ENCODE measurements around the gene CDHR1. TPM values are rescaled to one million over a fixed set of nuclear protein-coding genes. Genes with fewer than 3 reads are reported as not detected.
A peak's percentile ranks its signal among the peaks of the same experiment; 100 is the strongest.

The CDHR1 gene
- total and polyA plus RNA-seq, 10 of the 15 experiments (the other 5 are each of a cell fraction or from before 2014, with no cell fraction given) = 0.17 to 3.0 (median 0.34) TPM

DNA sequence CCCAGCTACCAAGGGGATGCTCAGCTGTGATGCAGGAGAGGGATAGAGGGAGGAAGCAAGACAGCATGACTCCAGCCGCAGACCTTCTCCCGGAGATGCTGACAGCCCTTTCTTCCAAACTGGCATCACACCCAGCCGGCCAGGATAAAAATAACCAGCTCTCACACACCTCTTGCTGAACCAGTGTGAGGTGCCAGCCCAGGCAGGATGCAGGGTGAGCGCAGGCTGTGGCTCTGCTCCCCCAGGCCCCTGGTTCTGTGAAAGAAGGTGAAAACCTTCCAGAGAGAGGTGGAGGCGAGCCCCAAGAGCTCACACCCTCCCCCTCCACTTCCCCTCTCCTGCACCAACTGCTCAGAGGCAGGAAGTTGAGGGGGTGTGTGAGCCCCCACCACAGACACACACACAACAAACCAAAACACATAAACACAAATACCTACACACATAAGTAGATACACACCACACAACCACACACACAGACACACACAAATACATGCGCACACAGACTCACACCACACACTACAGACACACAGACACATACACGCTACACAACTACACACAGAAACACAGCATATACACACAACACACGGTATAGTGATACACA, 16.7 kb upstream of the CDHR1 start (continued):
- no peak for TF ChIP-seq NFIC (IDR thresholded peaks at IDR 0.05; ENCODE audit: low read depth, low read length)
- 0 out of 2 replicates have a peak, but pooled peaks have one; percentile 44 for TF ChIP-seq DPF2 (IDR thresholded peaks at IDR 0.05)
- peak; percentile 32 for TF ChIP-seq MEF2B (IDR thresholded peaks at IDR 0.05; ENCODE audit: partially characterized antibody, poor library complexity, severe bottlenecking)
- peak; percentile 61 for TF ChIP-seq ATF7 (IDR thresholded peaks at IDR 0.05; ENCODE audit: low read depth)
- no peak for TF ChIP-seq SUPT20H (IDR thresholded peaks at IDR 0.05; ENCODE audit: borderline replicate concordance, control insufficient read depth, low read depth, low read length)
- TF ChIP-seq, protein P1, sequence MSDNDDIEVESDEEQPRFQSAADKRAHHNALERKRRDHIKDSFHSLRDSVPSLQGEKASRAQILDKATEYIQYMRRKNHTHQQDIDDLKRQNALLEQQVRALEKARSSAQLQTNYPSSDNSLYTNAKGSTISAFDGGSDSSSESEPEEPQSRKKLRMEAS (IDR thresholded peaks at IDR 0.05; ENCODE audit: low read depth, low read length) = 0 out of 2 replicates have a peak, but pooled peaks have one; percentile 19
- TF ChIP-seq, protein P2, sequence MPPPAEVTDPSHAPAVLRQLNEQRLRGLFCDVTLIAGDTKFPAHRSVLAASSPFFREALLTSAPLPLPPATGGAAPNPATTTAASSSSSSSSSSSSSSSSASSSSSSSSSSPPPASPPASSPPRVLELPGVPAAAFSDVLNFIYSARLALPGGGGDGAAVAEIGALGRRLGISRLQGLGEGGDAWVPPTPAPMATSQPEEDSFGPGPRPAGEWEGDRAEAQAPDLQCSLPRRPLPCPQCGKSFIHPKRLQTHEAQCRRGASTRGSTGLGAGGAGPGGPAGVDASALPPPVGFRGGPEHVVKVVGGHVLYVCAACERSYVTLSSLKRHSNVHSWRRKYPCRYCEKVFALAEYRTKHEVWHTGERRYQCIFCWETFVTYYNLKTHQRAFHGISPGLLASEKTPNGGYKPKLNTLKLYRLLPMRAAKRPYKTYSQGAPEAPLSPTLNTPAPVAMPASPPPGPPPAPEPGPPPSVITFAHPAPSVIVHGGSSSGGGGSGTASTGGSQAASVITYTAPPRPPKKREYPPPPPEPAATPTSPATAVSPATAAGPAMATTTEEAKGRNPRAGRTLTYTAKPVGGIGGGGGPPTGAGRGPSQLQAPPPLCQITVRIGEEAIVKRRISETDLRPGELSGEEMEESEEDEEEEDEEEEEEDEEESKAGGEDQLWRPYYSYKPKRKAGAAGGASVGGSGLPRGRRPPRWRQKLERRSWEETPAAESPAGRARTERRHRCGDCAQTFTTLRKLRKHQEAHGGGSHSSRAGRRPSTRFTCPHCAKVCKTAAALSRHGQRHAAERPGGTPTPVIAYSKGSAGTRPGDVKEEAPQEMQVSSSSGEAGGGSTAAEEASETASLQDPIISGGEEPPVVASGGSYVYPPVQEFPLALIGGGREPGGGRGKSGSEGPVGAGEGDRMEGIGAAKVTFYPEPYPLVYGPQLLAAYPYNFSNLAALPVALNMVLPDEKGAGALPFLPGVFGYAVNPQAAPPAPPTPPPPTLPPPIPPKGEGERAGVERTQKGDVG (CRISPR knock-in tag; IDR thresholded peaks at IDR 0.05) = no peak
- peak; percentile 41 for TF ChIP-seq SP1 (IDR thresholded peaks at IDR 0.05; ENCODE audit: low read depth, low read length)
- TF ChIP-seq MXI1 (IDR thresholded peaks at IDR 0.05; ENCODE audit: low read depth, low read length) = 0 out of 2 replicates have a peak, but pooled peaks have one; percentile 39
- no peak for TF ChIP-seq ZSCAN29 (IDR thresholded peaks at IDR 0.05)
- TF ChIP-seq, protein P3, sequence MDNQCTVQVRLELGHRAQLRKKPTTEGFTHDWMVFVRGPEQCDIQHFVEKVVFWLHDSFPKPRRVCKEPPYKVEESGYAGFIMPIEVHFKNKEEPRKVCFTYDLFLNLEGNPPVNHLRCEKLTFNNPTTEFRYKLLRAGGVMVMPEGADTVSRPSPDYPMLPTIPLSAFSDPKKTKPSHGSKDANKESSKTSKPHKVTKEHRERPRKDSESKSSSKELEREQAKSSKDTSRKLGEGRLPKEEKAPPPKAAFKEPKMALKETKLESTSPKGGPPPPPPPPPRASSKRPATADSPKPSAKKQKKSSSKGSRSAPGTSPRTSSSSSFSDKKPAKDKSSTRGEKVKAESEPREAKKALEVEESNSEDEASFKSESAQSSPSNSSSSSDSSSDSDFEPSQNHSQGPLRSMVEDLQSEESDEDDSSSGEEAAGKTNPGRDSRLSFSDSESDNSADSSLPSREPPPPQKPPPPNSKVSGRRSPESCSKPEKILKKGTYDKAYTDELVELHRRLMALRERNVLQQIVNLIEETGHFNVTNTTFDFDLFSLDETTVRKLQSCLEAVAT (IDR thresholded peaks at IDR 0.05) = peak; percentile 89
- no peak for TF ChIP-seq JUND (IDR thresholded peaks at IDR 0.05; ENCODE audit: low read depth, low read length)
- TF ChIP-seq KLF5 (IDR thresholded peaks at IDR 0.05; ENCODE audit: partially characterized antibody) = no peak
- TF ChIP-seq CHD2 (IDR thresholded peaks at IDR 0.05; ENCODE audit: borderline replicate concordance, low read depth, low read length) = peak; percentile 70
- TF ChIP-seq EGR1 (IDR thresholded peaks at IDR 0.05; ENCODE audit: borderline replicate concordance in 1 of 2, low read depth in 2 of 2, low read length in 2 of 2) = peak in 1 of 2 experiments; percentile 56; a peak in 1 of 3 replicates
- TF ChIP-seq RCOR1 (conservative IDR thresholded peaks at IDR 0.05; ENCODE audit: low read depth, low read length) = no peak
- TF ChIP-seq YBX1 (IDR thresholded peaks at IDR 0.05) = 0 out of 2 replicates have a peak, but pooled peaks have one; percentile 41
- TF ChIP-seq, protein P4, sequence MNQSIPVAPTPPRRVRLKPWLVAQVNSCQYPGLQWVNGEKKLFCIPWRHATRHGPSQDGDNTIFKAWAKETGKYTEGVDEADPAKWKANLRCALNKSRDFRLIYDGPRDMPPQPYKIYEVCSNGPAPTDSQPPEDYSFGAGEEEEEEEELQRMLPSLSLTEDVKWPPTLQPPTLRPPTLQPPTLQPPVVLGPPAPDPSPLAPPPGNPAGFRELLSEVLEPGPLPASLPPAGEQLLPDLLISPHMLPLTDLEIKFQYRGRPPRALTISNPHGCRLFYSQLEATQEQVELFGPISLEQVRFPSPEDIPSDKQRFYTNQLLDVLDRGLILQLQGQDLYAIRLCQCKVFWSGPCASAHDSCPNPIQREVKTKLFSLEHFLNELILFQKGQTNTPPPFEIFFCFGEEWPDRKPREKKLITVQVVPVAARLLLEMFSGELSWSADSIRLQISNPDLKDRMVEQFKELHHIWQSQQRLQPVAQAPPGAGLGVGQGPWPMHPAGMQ (IDR thresholded peaks at IDR 0.05; ENCODE audit: borderline replicate concordance) = no peak
- no peak for TF ChIP-seq MTA3 (IDR thresholded peaks at IDR 0.05; ENCODE audit: borderline replicate concordance, low read length)
- peak; percentile 67 for TF ChIP-seq RUNX3 (IDR thresholded peaks at IDR 0.05; ENCODE audit: low read length)
- peak; percentile 57; the same call in 1 of the 2 replicates for TF ChIP-seq IKZF1 (conservative IDR thresholded peaks at IDR 0.05)
- no peak for TF ChIP-seq ESRRA (IDR thresholded peaks at IDR 0.05; ENCODE audit: low read length)
- no peak for TF ChIP-seq NR2C2 (IDR thresholded peaks at IDR 0.05; ENCODE audit: borderline replicate concordance, control insufficient read depth, insufficient read length, low read depth)
- TF ChIP-seq SMAD1 (IDR thresholded peaks at IDR 0.05; ENCODE audit: low read depth, partially characterized antibody) = no peak
- peak; percentile 75; the same call in 1 of the 2 replicates for TF ChIP-seq SPI1 (IDR thresholded peaks at IDR 0.05; ENCODE audit: borderline replicate concordance, insufficient read depth, low read depth, low read length)
- no peak for TF ChIP-seq POLR2A (IDR thresholded peaks at IDR 0.05; ENCODE audit: low read depth, low read length)
